ENCODE data around the gene SBF2. TPM values are rescaled to one million over a fixed set of nuclear protein-coding genes. Genes with fewer than 3 reads are reported as not detected.
A peak's percentile ranks its signal among the peaks of the same experiment; 100 is the strongest.

The SBF2 gene
- total and polyA plus RNA-seq, 5 donors from 2014 or later, result 1.1 to 5.5 (median 2.1) TPM

DNA sequence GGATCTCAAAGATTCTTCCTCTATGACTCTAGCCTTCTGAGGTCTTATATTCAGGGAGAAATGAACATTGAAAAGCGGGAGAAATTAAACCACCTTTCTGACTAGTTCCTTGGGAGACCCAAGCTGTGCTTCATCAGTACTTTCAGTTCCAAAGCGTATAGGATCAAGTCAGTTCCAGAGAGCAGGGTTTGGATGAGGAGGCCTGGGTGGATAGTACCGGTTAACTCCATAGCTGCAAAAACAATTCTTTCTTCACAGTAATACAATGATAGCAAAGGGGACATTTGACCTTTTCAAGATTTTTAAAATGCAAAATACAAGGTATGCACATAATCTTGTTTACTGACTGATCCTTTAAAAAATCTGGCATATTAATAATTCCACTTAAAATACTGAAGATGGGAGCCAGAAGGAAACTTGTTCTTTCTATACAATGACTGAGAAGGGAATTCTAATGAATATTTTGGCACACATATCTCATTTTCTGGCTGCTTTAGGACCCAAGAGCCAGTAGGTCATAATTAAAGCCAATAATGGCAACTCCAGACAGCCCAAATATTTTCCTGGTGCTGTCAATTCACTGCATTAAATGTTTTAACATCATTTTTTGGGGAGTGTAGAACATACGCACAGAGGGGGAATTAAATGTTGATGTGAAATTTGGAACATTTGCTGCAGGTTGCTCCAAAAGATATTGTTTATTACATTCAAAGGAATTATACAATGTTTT, 26.9 kb upstream of the SBF2 start:
- Mint-ChIP-seq H3K27ac (no peak overlapping the region), H3K9me3 (no peaks in the 10 kb centered on the region), H3K4me3 (no peak overlapping the region), H3K4me1 (peaks cover 0 to 4% (median 0%) of the 10 kb centered on the region in 4 donors), H3K36me3 (no peaks in the 10 kb centered on the region), H3K27me3 (peaks cover 26% of the 10 kb centered on the region)
- ATAC-seq (ENCODE audit: low read depth in 2 of 2) (no peak), DNase-seq (no peak)
- no peak overlapping the region for H3K27ac ChIP-seq (ENCODE audit: insufficient read depth, low read length, poor library complexity, severe bottlenecking)
- H3K36me3 ChIP-seq (ENCODE audit: control insufficient read depth, insufficient read depth, low read length), result no peaks in the 10 kb centered on the region
- H3K9me3 ChIP-seq (ENCODE audit: control insufficient read depth in 2 of 2, low read length in 2 of 2), result no peaks in the 10 kb centered on the region
- no peak overlapping the region for H3K4me3 ChIP-seq (ENCODE audit: low read depth, low read length)
- peaks cover 9% of the 10 kb centered on the region for H3K27me3 ChIP-seq (ENCODE audit: control insufficient read depth, insufficient read depth, low read length)
- no peaks in the 10 kb centered on the region for H3K4me1 ChIP-seq (ENCODE audit: control insufficient read depth, insufficient read depth, low read length, poor library complexity, severe bottlenecking)

DNA sequence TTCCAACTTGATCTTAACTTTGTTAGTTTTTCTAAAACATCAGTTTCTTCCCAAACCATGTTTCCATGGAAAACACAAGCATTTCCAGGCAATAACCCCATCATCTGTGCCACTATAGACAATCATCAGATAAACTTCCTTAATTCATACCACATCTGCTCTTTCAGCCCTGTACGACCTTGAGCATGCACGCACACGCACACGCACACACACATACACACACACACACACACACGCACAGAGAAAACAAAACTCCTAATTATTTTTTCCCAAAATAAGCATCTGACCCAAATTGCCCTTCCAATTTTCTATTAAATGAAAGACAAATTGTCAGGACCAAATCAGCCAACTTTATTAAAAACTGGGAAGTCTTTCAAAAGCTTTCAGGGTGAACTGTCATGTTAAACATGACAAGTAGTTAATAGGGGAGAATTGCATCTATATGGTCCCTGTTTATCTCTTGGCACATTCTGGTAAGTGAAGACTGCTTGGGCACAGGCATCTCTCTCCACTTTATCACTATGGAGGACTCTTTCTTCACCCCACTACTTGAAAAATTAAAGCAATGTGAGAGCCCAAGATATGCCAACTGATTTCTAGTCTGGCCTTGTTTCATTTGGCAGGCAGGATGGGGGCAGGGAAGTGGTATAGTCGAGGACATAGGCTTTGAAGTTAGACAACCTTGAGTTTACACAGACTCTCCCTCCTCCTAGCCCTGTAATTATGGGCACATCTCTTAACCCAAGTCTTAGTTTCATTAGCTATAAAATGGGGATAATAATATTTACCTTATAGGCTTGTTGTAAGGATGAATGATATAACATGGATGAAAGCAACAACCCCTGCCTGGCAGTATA, 25.9 kb upstream of the SBF2 start:
- Histone ChIP-seq H3K27me3 (ENCODE audit: control insufficient read depth, insufficient read depth, low read length) (peaks cover 10% of the 10 kb centered on the region), H3K9me3 (ENCODE audit: control insufficient read depth in 2 of 2, low read length in 2 of 2) (no peaks in the 10 kb centered on the region), H3K4me1 (ENCODE audit: control insufficient read depth, insufficient read depth, low read length, poor library complexity, severe bottlenecking) (no peaks in the 10 kb centered on the region), H3K36me3 (ENCODE audit: control insufficient read depth, insufficient read depth, low read length) (no peaks in the 10 kb centered on the region), H3K27ac (ENCODE audit: insufficient read depth, low read length, poor library complexity, severe bottlenecking) (no peak overlapping the region), H3K4me3 (ENCODE audit: low read depth, low read length) (no peak overlapping the region)
- peaks cover 26% of the 10 kb centered on the region for H3K27me3 Mint-ChIP-seq
- no peak overlapping the region for H3K4me3 Mint-ChIP-seq
- H3K9me3 Mint-ChIP-seq, result no peaks in the 10 kb centered on the region
- H3K36me3 Mint-ChIP-seq, result no peaks in the 10 kb centered on the region
- DNase-seq, result no peak
- no peak for ATAC-seq (ENCODE audit: low read depth in 2 of 2)
- no peak overlapping the region for H3K27ac Mint-ChIP-seq
- peaks cover 0 to 4% (median 0%) of the 10 kb centered on the region in 4 donors for H3K4me1 Mint-ChIP-seq

- peaks cover 12% of the 10 kb centered on the region for H3K27me3 ChIP-seq (ENCODE audit: control insufficient read depth, insufficient read depth, low read length)
- no peaks in the 10 kb centered on the region for H3K4me1 ChIP-seq (ENCODE audit: control insufficient read depth, insufficient read depth, low read length, poor library complexity, severe bottlenecking)
- Mint-ChIP-seq H3K27ac (no peak overlapping the region), H3K27me3 (peaks cover 23% of the 10 kb centered on the region), H3K4me3 (no peak overlapping the region), H3K9me3 (no peaks in the 10 kb centered on the region), H3K4me1 (peaks cover 0 to 4% (median 0%) of the 10 kb centered on the region in 4 donors), H3K36me3 (no peaks in the 10 kb centered on the region)
- H3K27ac ChIP-seq (ENCODE audit: insufficient read depth, low read length, poor library complexity, severe bottlenecking), result no peak overlapping the region
- H3K4me3 ChIP-seq (ENCODE audit: low read depth, low read length), result no peak overlapping the region
- H3K36me3 ChIP-seq (ENCODE audit: control insufficient read depth, insufficient read depth, low read length), result no peaks in the 10 kb centered on the region
- H3K9me3 ChIP-seq (ENCODE audit: control insufficient read depth in 2 of 2, low read length in 2 of 2), result no peaks in the 10 kb centered on the region
- no peak for ATAC-seq (ENCODE audit: low read depth in 2 of 2)
- DNase-seq, result no peak
Observed at GRCh38 chr11:10318527-10318802, 24.4 kb upstream of the SBF2 start.

DNA sequence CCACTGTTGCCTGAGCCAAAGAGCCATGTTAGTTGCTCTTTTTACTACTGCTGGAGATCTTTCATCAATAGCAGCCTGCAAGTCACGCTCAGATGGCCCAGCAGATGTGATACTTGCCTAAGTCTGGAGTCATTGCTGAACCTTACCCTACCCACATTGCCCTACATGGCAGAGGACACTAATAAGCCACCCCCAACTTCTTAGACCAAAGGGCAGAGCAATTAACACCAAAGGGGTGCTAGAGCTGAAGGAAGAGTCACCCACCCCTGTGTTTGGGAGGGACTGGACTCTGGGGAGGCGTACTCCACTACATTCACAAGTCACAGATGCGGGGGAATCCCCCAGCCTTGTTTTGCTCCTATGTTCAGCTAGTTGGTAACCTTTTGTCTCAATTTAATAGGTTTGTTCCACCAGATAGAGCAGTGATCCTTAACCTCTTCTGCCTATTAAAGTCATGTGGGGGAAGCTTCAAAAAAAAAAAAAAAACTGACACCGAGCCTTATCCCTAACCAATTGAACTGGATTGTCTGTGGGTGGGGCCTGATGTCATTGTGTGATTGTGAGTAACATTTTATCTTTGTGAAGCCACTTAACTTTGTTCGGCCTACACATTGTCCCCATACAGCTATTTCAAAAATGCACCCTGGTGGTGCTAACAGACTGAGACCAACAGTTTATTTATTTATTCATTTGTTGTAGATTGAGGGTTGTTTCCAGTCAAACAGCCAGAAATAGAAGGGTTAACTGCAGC, 23.9 kb upstream of the SBF2 start:
- Histone ChIP-seq H3K36me3 (ENCODE audit: control insufficient read depth, insufficient read depth, low read length) (no peaks in the 10 kb centered on the region), H3K4me3 (ENCODE audit: low read depth, low read length) (no peak overlapping the region), H3K27ac (ENCODE audit: insufficient read depth, low read length, poor library complexity, severe bottlenecking) (no peak overlapping the region), H3K9me3 (ENCODE audit: control insufficient read depth in 2 of 2, low read length in 2 of 2) (no peaks in the 10 kb centered on the region), H3K4me1 (ENCODE audit: control insufficient read depth, insufficient read depth, low read length, poor library complexity, severe bottlenecking) (no peaks in the 10 kb centered on the region), H3K27me3 (ENCODE audit: control insufficient read depth, insufficient read depth, low read length) (peaks cover 12% of the 10 kb centered on the region)
- Mint-ChIP-seq H3K27ac (no peak overlapping the region), H3K9me3 (no peaks in the 10 kb centered on the region), H3K4me3 (no peak overlapping the region), H3K4me1 (peaks cover 0 to 4% (median 0%) of the 10 kb centered on the region in 4 donors), H3K27me3 (peaks cover 25% of the 10 kb centered on the region), H3K36me3 (no peaks in the 10 kb centered on the region)
- ATAC-seq (ENCODE audit: low read depth in 2 of 2) (peak in 1 of 2 donors; percentile 40), DNase-seq (no peak)

DNA sequence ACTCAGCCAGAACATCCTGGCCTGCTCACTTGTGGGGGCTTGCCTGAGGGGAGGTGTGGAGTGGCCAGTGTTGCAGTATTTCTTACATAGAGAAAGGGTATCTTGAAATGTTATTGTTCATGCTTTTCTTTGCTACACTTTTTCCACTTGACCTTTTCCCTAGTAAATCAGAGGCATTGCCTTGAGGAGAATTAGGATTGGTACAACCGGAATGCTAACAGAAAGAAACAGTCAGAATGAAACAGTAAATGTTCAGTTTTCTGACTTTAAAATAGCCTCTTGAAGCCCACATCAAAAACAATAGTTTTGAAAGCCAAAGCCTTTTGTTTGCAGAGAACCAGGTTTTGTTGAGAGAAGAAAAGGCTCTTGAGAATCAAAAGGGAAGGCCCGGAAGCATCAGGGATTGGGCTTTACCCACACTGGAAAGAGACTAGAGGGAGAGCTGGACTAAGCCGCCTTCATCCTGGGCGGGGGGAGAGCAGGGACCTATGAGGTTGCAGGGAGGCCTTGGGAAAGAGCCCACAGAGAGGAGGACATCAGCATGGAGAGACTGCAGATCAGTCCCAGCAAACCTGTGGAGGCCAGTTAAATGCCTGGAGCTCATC, 23.2 kb upstream of the SBF2 start:
- no peaks in the 10 kb centered on the region for H3K36me3 Mint-ChIP-seq
- H3K9me3 Mint-ChIP-seq, result no peaks in the 10 kb centered on the region
- H3K4me3 ChIP-seq (ENCODE audit: low read depth, low read length), result no peak overlapping the region
- H3K4me1 ChIP-seq (ENCODE audit: control insufficient read depth, insufficient read depth, low read length, poor library complexity, severe bottlenecking), result no peaks in the 10 kb centered on the region
- H3K27ac Mint-ChIP-seq, result no peak overlapping the region
- no peak overlapping the region for H3K4me3 Mint-ChIP-seq
- peaks cover 13% of the 10 kb centered on the region for H3K27me3 ChIP-seq (ENCODE audit: control insufficient read depth, insufficient read depth, low read length)
- DNase-seq, result no peak
- no peaks in the 10 kb centered on the region for H3K9me3 ChIP-seq (ENCODE audit: control insufficient read depth in 2 of 2, low read length in 2 of 2)
- H3K27me3 Mint-ChIP-seq, result peaks cover 32% of the 10 kb centered on the region
- H3K4me1 Mint-ChIP-seq, result peaks cover 0 to 2% (median 0%) of the 10 kb centered on the region in 4 donors
- no peak overlapping the region for H3K27ac ChIP-seq (ENCODE audit: insufficient read depth, low read length, poor library complexity, severe bottlenecking)
- H3K36me3 ChIP-seq (ENCODE audit: control insufficient read depth, insufficient read depth, low read length), result no peaks in the 10 kb centered on the region
- ATAC-seq (ENCODE audit: low read depth in 2 of 2), result no peak

DNA sequence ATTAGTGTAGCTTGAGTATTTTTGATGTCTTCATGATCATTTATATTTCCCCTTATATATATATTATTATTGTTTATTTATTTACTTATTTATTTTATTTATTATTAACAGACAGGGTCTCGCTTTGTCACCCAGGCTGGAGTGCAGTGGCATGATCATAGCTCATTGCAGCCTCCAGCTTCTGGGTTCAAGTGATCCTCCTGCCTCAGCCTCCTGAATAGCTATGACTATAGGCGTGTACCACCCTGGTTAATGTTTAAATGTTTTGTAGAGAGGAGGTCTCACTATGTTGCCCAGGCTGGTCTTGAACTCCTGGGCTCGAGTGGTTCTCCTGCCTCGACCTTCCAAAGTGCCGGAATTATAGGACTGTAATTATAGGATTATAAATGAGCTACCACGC, 21.1 kb upstream of the SBF2 start:
- H3K4me3 Mint-ChIP-seq, result no peak overlapping the region
- H3K36me3 Mint-ChIP-seq, result no peaks in the 10 kb centered on the region
- peak overlapping the region in 1 of 3 donors; percentile 9 for H3K27ac Mint-ChIP-seq
- Histone ChIP-seq H3K36me3 (ENCODE audit: control insufficient read depth, insufficient read depth, low read length) (no peaks in the 10 kb centered on the region), H3K27ac (ENCODE audit: insufficient read depth, low read length, poor library complexity, severe bottlenecking) (no peak overlapping the region), H3K27me3 (ENCODE audit: control insufficient read depth, insufficient read depth, low read length) (peaks cover 20% of the 10 kb centered on the region), H3K4me3 (ENCODE audit: low read depth, low read length) (no peak overlapping the region), H3K9me3 (ENCODE audit: control insufficient read depth in 2 of 2, low read length in 2 of 2) (no peaks in the 10 kb centered on the region), H3K4me1 (ENCODE audit: control insufficient read depth, insufficient read depth, low read length, poor library complexity, severe bottlenecking) (no peaks in the 10 kb centered on the region)
- no peak for ATAC-seq (ENCODE audit: low read depth in 2 of 2)
- no peaks in the 10 kb centered on the region for H3K9me3 Mint-ChIP-seq
- DNase-seq, result no peak
- H3K27me3 Mint-ChIP-seq, result peaks cover 40% of the 10 kb centered on the region
- peaks cover 0 to 2% (median 0%) of the 10 kb centered on the region in 4 donors for H3K4me1 Mint-ChIP-seq

GRCh38 chr11:10314199-10315072, 20.4 kb upstream of the SBF2 start:
- H3K9me3 ChIP-seq (ENCODE audit: control insufficient read depth in 2 of 2, low read length in 2 of 2), result no peaks in the 10 kb centered on the region
- no peaks in the 10 kb centered on the region for H3K4me1 ChIP-seq (ENCODE audit: control insufficient read depth, insufficient read depth, low read length, poor library complexity, severe bottlenecking)
- H3K27ac Mint-ChIP-seq, result no peak overlapping the region
- H3K27me3 ChIP-seq (ENCODE audit: control insufficient read depth, insufficient read depth, low read length), result peaks cover 25% of the 10 kb centered on the region
- peak; percentile 62 to 80 for ATAC-seq (ENCODE audit: low read depth in 2 of 2)
- H3K4me1 Mint-ChIP-seq, result peaks cover 0 to 2% (median 0%) of the 10 kb centered on the region in 4 donors
- H3K4me3 ChIP-seq (ENCODE audit: low read depth, low read length), result no peak overlapping the region
- H3K27ac ChIP-seq (ENCODE audit: insufficient read depth, low read length, poor library complexity, severe bottlenecking), result no peak overlapping the region
- no peaks in the 10 kb centered on the region for H3K9me3 Mint-ChIP-seq
- no peak overlapping the region for H3K4me3 Mint-ChIP-seq
- H3K36me3 ChIP-seq (ENCODE audit: control insufficient read depth, insufficient read depth, low read length), result no peaks in the 10 kb centered on the region
- DNase-seq, result peak in 2 of 3 donors; percentile 32 to 69
- peaks cover 46% of the 10 kb centered on the region for H3K27me3 Mint-ChIP-seq
- no peaks in the 10 kb centered on the region for H3K36me3 Mint-ChIP-seq
